Measurements from ENCODE around the gene PHACTR1.

PHACTR1 gene

DNA sequence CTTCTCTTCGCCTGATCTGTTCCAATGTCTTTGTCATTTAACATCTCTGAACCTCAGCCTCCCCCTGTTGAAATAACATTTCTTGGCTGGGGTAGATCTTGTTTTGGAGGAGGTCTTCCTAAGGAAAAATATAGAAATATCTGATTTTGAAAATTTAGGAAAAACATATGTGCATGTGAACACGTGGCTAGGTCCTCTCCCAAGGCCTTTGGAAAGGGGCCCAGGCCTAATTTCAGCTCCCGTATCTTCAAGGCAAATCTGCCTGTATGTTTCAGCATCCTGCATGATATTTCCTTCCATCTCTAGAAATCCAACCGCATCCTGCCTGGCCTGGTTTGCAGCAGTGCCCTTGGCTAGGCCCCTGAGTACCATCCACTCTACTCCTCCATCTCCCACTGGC is 261.2 kb downstream of the PHACTR1 start:
- no peak for DNase-seq (ENCODE audit: low read depth in 3 of 3, low spot score in 1 of 3)

DNA sequence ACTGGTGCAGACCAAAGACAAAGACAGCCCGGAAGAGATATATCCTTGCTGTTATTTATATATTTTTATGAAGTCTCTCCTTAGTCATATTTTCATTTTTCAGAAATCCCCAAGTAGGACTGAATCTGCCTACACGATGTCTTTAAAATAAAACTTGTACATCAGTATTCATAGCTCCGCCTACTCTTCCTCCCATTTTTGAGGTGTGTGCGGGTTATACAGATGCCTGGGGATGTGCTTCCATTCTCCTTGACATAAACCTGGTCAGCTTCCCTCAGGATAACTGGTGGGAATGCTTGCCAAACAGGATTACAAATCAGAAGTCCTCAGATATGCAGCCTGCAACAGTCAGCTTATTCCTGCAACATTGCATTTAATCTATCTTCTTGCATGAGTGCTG is 264.2 kb downstream of the PHACTR1 start:
- no peak for DNase-seq (ENCODE audit: low read depth in 3 of 3, low spot score in 1 of 3)

DNA sequence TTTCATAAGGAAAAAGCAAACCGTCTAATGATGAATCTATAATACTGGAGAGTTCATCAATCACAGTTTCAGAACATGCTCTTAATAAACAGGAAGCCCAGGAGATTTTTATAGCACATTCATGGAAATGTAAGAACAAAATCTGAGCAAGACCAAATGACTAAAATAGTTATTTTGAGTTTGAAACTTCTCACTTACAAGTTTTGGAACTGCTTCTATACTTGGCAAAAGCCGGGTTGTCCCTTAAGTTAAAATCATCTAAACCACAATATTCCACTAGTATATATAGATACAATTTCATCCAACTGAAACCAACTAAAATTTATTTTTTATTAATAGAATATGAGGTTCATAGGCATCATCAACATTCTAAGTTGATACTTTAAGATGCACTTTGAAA is 268.2 kb downstream of the PHACTR1 start:
- DNase-seq (ENCODE audit: low read depth in 3 of 3, low spot score in 1 of 3) = no peak

DNA sequence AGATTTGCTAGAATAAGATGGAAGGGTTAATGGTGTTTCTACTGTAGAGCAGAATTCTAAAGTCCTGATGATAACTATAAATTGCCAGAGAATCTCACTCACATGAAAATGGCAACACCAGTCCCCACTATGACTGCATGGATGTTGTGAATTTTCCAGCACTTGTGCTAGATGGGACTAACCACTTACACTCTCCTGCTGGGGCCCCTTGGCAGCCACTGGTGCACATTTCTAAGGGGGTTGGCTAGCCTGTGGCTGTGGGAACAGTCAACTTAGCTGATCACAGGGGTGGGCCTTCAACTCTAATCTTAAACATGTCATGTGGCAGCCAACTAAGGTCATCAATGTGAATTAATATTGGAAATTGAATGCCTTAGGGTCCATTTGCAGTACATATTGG is 271.2 kb downstream of the PHACTR1 start:
- DNase-seq (ENCODE audit: low read depth in 3 of 3, low spot score in 1 of 3) = no peak

DNA sequence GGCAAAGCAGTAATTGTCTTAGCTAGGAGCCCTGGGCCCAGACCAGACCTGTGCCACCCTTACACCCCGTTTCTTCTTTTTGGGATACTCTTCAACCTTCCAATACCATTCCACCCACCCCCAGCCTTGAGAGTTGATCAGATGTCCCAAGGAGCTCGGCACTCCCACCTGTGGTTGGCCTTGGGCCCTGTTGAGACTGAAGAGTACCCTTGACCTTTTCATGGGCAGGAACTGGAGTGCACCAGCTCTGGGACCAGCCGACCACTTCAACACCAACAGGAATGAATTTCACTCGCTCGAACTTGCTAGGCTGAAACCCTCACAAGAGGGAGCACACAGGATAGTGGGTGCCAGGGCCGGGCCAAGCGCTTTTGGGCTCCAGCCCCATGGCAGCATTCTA is 273.6 kb downstream of the PHACTR1 start:
- no peak for DNase-seq (ENCODE audit: low read depth in 3 of 3, low spot score in 1 of 3)

DNA sequence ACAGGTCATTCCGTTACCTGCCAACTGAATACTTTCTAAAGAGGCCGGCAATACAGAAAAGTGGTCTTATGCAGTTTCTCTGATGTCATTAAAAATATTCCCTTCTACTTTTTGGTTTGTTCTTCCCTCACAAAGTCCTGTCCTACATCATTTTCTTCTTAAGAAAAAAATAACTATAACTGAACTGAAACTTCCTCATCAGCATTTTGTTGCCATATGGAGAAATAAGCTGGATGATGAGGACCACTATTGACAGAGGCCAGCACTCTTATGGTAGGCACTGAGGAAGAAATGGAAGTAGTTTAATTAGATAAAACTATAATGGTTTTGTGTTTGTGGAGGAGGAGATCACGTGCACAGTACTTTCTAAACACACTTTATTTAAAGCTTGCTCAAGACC is 274.9 kb downstream of the PHACTR1 start:
- DNase-seq (ENCODE audit: low read depth in 3 of 3, low spot score in 1 of 3) = no peak

DNA sequence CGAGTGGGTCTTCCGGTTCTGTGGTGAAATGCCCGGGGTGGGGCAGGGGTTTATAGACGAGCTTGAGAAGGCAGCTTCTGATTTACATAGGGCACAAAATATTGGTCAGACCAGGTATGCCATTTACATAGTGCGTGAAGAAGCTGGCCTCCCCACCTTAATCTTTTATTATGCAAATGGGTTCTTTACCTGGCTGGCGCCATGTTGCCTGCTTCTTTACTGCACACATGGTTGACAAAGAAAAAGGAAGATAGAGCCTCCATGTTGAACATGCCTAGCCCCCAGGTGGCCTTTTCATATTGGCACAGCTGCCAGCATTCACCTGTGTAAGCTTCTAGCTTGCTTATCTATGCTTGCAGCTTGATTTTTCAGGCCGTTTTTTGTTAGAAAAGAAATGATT is 276.2 kb downstream of the PHACTR1 start:
- DNase-seq (ENCODE audit: low read depth in 3 of 3, low spot score in 1 of 3) = no peak

DNA sequence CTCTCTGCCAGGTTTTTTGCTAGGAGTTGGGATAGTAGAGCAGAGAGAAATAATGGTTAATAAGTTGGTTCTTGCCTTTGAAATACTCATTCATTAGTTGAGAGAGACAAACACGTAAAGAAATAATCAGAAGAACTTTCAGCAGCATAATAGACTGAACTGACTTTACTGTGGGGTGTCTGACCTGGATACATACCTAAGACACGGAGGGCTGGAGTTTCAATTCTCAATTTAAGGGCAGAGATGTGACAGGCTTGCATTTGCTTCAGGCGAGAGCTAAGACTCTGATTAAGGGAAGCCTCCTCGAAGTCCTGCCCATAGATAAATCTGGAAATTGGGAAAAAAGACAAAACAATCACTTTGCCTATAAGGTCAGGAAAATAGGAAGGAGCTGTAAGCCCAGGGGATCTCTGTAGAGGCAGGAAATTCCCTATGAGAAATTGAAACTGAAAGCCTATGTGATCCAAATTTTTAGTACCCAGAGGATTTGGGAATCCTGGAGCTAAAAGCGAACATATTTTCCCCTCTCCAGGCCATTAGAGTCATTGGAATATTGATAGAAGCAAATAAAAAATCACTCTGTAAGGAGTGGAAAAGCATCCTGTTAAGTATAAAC is 276.8 kb downstream of the PHACTR1 start:
- no peak for DNase-seq (ENCODE audit: low read depth in 3 of 3, low spot score in 1 of 3)

DNA sequence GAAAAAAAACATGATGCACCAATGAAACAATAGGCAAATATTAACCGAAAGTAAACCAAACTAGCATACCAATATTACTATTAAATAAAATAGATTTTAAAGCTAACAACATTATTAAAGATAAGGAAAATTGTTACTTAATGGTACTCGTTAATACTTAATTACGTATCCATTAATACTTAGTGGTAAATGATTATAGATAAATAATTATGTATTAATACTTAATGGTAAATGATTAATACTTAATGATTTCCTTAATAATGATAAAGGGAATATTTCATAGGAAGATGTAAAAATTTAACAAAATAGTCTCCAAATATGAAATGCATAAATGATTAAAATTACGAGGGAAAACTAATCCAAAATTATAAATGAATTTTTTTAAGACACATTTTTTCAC is 278.9 kb downstream of the PHACTR1 start:
- DNase-seq (ENCODE audit: low read depth in 3 of 3, low spot score in 1 of 3) = no peak

DNA sequence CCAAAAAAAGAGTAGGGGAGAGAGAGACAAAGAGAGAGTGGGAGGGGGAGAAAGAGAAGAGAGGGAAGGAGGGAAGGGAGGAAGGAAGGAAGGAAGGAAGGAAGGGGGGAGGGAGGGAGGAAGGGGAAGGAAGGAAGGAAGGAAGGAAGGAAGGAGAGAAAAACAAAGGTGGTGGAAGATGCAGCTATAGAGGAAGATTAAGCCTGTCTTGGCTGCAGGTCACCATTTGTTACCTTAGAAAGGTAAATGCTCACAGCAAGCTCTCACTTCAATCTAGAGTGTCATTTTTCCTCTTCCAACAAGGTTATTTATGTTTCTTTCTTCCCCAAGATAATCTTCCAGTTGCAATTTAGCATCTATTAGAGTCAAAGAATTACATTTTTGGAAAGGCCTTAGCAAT is 284.0 kb downstream of the PHACTR1 start:
- no peak for DNase-seq (ENCODE audit: low read depth in 3 of 3, low spot score in 1 of 3)

DNA sequence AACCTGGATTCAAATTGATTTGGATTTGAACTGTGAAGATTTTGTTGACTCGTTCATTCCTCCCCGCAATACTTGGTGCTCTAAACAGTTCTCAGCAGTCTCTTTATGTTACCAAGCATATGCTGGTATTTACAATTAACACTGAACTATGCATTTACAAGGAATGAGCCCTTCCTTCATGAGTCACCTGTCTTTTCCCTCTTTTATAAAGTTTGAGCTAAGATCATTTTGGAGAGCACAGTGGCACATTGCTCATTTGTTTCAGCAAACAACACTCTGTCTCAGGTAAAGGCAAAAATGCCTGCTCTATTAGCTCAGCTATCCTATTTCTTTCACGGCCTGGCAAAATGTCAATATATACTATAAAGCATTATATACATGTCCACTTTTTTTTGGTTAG is 285.4 kb downstream of the PHACTR1 start:
- DNase-seq (ENCODE audit: low read depth in 3 of 3, low spot score in 1 of 3) = no peak

DNA sequence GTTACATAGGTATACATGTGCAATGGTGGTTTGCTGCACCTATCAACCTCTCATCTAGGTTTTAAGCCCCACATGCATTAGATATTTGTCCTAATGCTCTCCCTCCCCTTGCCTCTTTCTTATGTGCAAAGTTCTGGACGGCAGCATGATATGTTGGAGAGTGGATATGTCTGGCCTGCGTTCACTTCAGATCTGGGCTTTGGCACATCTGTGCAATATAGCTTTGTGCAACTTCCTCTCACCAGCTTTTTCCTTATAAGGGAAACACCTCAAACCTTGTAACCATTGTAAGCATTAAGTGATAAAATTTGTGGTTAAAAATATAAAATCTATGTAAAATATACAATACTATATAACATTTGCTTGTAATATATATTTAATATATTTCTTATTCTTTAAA is 288.0 kb downstream of the PHACTR1 start:
- no peak for DNase-seq (ENCODE audit: low read depth in 3 of 3, low spot score in 1 of 3)

DNA sequence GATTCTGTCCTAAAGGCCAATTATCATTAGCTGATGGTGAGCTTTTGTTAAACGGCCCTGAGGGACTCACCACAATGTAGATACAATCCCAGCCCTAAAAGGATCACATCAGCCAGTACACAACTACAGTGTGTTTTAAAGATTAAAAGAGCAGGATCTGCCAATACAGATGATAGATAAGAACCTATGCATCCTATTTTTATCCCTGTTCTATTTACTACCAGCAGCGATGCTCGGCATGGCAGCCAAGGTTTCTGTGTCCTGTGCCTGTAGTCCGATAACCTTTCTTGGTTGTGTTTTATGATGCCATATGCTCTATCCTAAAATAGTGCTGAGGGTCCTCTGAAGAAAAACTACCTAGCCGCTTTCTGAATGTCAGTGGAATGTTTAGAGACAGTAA is 289.4 kb downstream of the PHACTR1 start:
- DNase-seq (ENCODE audit: low read depth in 3 of 3, low spot score in 1 of 3) = no peak

DNA sequence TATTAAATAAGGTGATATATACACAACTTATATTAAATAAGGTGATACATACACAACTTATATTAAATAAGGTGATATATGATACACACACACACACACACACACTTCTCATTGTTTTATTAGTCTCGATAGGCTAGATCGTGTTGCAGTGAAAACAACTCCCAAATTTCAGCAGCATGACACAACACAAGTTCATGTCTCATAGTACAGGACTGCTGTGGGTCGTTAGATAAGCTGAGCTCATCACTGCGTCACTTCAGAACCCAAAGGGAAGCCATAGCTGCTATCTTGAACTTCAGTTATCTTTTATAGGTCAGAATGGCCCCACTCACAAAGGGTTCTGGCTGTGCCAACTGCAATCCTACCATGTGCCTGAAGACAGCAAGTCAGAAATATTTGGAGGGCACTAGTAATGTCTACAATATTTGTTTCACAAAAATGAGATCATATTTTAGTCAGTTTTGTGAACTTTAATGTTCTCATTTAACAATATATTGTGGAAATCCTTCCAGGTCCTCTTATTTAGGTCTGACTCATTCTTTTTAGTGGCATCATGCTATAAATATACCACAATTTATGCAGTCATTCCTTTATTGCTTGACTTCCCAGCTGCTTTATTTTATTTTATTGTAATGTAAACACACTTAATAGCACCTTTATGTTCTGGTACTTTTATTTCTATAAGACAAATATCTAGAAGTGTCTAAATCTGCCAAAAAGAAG is 290.2 kb downstream of the PHACTR1 start:
- no peak for DNase-seq (ENCODE audit: low read depth in 3 of 3, low spot score in 1 of 3)

DNA sequence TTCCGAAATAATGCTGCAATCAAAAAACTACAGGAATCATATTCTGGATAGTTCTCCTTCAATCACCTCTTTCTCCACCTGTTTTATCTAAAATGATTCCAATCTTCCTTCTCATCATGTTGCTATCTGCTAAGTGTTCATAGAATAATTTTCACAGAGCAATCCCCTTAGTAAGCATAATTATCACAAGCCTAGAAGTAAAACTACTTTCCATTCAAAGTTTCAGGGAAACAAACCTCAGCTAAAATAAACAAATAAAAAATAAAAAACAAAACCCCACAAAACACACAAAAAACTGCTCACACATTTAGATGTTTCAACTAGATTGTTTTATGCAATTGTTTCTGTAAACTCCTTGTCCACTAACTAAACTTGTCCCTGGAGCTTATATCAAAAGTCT is 291.2 kb downstream of the PHACTR1 start:
- DNase-seq (ENCODE audit: low read depth in 3 of 3, low spot score in 1 of 3) = no peak

DNA sequence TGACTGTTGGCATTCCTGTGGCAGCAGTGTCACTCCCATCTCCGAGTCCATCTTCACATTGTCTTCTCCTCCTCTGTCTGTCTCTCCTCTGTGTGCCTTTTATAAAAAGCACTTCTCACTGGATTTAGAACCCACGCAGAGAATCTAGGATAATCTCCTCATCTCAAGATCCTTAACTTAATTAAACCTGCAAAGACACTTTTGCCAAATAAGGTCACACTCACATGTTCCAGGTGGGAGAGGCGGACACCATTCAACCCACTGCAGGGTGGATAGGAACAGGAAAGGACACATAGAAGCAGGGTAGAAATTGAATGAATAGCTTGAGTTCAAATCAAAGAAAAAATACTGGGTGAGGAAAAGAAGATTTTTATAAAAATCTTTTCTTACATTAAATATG is 292.5 kb downstream of the PHACTR1 start:
- no peak for DNase-seq (ENCODE audit: low read depth in 3 of 3, low spot score in 1 of 3)

DNA sequence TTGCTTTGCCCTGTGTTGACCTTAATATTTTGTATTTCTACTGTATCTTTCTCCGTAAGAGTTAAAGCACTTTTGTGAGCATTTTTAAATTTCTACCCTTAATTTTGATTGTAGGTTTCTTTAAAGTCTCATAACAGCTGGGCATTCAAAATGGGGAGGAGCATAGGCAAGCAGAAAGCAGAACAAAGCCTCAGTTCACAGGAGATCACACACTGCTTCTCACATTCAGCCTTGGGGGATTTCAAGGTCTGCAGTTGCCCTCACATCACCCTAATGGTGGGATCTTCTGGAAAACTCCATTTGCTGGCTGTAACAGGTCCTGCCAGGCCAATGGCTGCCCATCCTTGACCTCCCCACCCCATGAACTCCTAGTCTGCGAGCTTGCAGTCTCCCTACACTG is 292.9 kb downstream of the PHACTR1 start:
- DNase-seq (ENCODE audit: low read depth in 3 of 3, low spot score in 1 of 3) = no peak

DNA sequence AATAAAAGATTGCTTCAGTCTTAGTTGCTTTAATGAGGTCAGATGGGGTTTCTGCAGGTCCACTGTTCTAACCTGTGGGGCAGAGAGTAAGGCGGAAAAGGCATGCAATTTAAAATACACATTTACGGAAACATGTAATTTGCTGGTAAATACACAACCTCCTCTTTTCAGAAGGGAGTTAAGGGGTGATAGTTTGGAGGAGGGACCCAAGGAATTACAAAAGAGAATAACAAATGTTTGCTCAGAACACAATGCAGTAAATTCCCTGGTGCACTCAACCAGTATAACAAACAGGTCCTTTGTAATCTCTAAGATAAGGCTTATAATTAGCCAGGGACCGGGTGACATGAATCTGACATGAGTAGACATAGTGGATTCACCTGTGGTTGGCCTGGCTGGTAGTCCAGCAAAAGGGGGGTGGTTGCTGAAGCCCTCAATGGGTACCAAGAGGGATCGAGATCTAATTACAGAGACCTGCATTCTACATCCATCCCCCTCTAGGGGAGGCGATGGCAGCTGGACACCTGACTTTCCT is 295.1 kb downstream of the PHACTR1 start:
- no peak for DNase-seq (ENCODE audit: low read depth in 3 of 3, low spot score in 1 of 3)

DNA sequence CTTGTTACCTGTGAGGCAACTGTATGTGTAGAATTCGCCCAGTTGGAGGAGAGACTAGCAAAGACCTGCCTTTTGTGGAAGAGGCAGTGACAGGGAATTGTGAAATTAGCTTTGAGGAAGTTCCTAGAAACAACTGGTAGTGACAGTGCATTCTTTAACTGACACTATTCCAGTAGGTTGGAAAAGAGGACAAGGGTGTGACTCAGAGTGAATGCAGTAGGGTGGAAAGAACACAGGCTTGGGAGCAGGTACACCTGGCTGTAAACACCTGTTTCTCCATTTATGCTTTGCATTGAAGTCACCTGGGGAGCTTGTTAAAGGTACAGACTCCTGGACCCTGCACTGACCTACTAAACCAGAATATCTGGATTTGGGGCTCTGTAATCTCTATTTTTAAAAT is 295.7 kb downstream of the PHACTR1 start:
- no peak for DNase-seq (ENCODE audit: low read depth in 3 of 3, low spot score in 1 of 3)

DNA sequence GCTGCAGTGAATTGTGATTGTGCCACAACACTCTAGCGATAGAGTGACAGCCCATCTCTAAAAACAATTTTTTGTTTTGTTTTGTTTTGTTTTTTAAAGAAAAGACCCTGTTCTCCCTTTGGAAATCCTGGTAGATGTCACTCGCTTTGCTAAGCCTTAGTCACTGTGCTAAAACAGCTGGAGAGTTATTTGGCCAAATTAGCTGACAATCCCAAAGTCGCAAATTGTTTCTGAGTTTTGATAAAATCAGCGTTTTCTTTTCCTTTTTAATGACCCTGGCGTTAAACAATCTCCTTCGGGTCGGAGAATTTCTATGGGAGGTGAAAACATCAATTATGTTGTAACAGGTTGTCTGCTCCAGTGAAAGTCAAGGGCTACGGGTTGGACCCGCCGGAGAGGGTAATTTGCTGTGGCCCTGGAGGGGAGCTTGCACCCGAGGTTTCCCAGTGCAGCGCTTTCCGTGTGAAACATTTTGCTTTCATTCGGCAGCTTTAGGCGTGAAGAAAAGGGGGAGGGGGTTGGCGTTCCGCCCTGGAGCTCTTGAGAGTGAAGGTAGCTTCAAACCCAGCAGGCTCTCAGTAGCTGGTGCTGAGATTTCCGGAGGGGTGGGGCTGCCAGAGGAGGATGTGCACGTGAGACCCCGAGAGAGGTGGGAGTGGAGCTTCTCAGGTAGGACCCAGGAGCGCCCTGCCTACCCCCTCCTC is 296.6 kb downstream of the PHACTR1 start:
- DNase-seq (ENCODE audit: low read depth in 3 of 3, low spot score in 1 of 3) = no peak

DNA sequence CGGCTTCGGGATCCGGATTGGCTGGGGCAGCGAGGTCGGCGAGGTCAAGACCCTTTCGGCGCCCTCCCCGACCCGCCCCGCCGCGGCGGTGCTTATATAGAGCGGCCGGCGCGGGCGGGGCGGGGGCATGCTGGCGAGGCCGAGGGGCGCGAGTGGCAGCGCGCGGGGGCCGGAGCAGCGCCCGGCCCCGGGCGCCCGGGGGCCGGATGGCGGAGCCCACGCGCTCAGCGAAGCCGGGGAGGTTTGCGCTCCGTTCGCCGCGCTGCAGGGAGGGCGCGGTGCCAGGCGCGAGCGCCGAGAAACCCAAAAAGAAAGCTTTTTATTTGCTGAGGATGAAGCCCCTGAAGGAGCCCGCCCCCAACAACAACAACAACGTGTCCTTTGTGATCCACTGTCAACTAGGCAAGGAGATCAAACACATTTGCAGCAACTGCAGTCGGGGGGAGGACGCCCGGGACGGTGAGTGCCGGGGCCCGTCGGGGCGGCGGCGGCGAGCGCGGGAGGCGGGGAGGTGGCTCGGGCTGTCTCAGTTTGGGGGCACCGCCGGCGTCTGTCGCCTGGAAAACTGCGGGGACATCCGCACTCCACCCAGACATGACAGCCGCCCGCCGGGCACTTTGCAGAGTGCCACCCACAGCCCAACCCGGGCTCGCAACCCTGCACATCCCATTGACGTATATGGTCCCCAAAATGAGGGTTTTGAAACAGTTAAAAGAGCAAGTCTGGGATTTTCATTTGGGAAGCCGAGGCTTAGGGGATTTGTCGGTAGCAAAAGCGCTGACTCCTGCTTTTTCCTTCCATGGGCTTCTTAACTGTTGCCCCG is 297.3 kb downstream of the PHACTR1 start:
- DNase-seq (ENCODE audit: low read depth in 3 of 3, low spot score in 1 of 3) = no peak

Data from stimulated activated CD4-positive, alpha-beta T cell treated with anti-CD3 and anti-CD28 coated beads, TNF-alpha, amount 100 ng/mL, for 1 hour (primary cell).